Skeletal muscle tissue (tissue), 4 donors: ENCODE data around the gene GYPC. TPM values are rescaled to one million over a fixed set of nuclear protein-coding genes. Genes with fewer than 3 reads are reported as not detected.

Source experiments
- H3K27ac ChIP-seq: one replicate; pipeline ENCODE4 v1.7.0; 2013; ENCODE audit warnings: mild to moderate bottlenecking, low read depth, low read length, inconsistent platforms
- H3K27me3 ChIP-seq, 3 donors: one replicate each; pipeline ENCODE4 v1.7.0; 2013; ENCODE audit warnings: low read length in 3 of 3; ENCODE audit not compliant: control insufficient read depth in 3 of 3, insufficient read depth in 3 of 3
- H3K36me3 ChIP-seq, 3 donors: one replicate each; pipeline ENCODE4 v1.7.0; 2013; ENCODE audit warnings: low read length in 3 of 3; ENCODE audit not compliant: control insufficient read depth in 3 of 3, insufficient read depth in 3 of 3
- H3K4me1 ChIP-seq, 3 donors: one replicate each; pipeline ENCODE4 v1.7.0; 2013; ENCODE audit warnings: low read length in 3 of 3, mild to moderate bottlenecking in 3 of 3; ENCODE audit not compliant: control insufficient read depth in 3 of 3, insufficient read depth in 3 of 3
- H3K4me3 ChIP-seq, 3 donors: one replicate each; pipeline ENCODE4 v1.7.0; 2013; ENCODE audit warnings: low read length in 3 of 3
- H3K9ac ChIP-seq, 3 donors: one replicate each; pipeline ENCODE4 v1.7.0; 2013; ENCODE audit warnings: low read length in 3 of 3, mild to moderate bottlenecking in 3 of 3, moderate library complexity in 2 of 3, low read depth in 1 of 3
- H3K9me3 ChIP-seq, 3 donors: one replicate each; pipeline ENCODE4 v1.7.0; 2013; ENCODE audit warnings: low read length in 3 of 3; ENCODE audit not compliant: control insufficient read depth in 3 of 3
- total RNA-seq: library from RNA; depleted of rRNA; stranded (reverse); fragments of >200 nt; gene quantifications from one replicate; pipeline ENCODE4 v1.2.3, GENCODE V29; 2014
- donor health status: Osteomylitis.

The GYPC gene
- total RNA-seq, 1 donor from 2014 or later = 238 TPM

DNA sequence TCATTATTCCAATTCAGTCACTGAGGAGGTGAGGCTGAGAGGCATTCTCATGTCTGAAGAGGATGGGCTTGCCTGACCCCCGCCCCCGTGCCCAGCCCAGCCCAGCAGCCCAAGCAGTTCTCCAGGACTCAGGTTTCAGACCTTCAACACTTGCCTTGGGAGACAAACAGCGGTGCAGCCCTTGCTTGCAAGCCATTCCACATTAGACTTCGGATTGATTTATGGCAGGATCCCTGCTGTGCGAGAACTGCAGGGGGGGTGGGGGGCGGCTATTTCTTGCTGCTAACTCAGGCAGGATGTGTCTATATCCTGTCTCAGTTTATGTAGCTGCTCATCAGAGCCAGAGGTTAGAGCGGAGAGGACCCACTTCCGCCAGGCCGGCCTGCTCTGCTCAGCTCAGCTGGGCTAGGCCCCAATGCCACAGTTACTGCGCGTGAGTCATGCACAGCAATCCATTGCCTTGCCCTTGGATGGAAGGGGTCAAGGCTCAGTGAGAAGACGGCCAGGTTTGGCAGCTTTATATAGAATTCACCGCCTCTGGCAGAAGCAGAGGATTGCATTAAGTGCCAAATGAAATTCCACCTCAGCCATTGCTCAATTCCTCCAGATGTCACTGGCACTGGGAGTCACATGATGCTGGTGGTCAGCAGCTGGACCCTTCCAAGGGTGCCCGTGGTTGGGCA, 1.8 kb downstream of the GYPC start:
- Histone ChIP-seq H3K9ac (peak overlapping the region; percentile 93 to 98 (median 94)), H3K36me3 (peaks cover 0 to 6% (median 0%) of the 10 kb centered on the region in 3 donors), H3K27ac (peak overlapping the region; percentile 94), H3K27me3 (no peaks in the 10 kb centered on the region), H3K4me1 (peaks cover 66 to 67% (median 67%) of the 10 kb centered on the region in 3 donors), H3K4me3 (peak overlapping the region; percentile 69 to 82 (median 78)), H3K9me3 (no peaks in the 10 kb centered on the region)

DNA sequence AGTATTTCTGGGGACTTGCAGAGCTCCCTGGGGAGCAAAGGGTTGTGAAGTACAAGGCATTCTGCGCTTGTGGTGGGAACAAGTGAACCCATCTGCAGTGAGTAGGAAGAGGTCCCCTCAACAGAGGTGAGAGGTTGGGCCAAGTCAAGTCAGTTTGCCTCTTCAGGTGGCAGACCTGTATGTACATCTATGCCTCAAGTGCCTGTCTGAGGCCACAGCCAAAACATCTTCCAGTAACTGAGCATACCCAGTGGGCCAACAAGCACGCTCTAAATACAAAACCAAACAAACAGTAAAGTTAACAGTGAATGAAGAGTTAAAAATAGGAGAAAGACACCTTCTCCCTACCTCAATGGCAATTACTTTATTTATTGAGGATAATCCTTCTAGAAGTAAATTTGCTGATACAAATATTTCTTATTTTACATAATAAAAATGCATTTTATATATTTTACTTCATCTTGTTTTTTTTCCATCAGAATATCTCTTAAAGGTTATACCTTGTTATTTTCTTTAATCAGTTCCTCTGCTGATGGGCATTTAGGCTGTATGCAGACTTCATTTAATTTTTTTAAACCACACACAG, 2.5 kb downstream of the GYPC start:
- Histone ChIP-seq H3K9me3 (no peaks in the 10 kb centered on the region), H3K4me1 (peaks cover 71% of the 10 kb centered on the region in 3 donors), H3K4me3 (peak overlapping the region; percentile 69 to 82 (median 78)), H3K9ac (peak overlapping the region; percentile 40 to 98 (median 94)), H3K27me3 (no peaks in the 10 kb centered on the region), H3K27ac (peak overlapping the region; percentile 94), H3K36me3 (peaks cover 0 to 6% (median 0%) of the 10 kb centered on the region in 3 donors)

DNA sequence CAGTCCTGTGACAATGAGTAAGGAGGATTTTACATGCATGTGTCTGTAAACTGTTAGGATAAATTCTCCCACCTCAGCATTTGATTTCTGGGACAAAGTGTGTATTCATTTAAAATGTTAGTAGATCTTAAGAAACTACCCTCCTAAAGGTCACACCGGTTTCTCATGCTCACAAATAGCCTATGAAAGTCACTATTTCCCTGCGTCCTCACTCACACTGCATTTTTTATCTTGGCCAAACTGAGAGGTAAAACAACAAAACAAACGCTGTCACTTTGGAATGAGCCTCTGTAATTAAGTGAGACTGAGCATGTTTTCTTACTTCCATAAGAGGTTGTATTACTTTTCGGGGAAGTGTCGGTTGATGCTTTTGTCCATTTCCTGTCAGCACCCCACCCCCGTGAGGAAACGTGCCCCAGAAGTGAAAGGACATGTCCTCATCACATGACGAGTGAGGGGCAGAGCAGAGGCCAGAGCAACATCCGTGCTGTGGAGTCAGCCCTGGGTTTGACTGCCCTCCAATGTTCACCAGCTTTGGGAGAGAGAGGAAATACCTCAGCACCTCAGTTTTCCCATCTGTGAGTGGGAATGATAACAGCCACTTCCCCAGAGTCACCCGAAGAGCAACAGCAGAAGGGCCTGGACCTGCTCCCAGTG, 3.1 kb downstream of the GYPC start:
- peak overlapping the region in 2 of 3 donors; percentile 0 to 2 for H3K9ac ChIP-seq
- H3K27me3 ChIP-seq = no peaks in the 10 kb centered on the region
- H3K9me3 ChIP-seq = no peaks in the 10 kb centered on the region
- peak overlapping the region in 1 of 3 donors; percentile 10 for H3K4me3 ChIP-seq
- peaks cover 0 to 6% (median 0%) of the 10 kb centered on the region in 3 donors for H3K36me3 ChIP-seq
- peak overlapping the region; percentile 94 for H3K27ac ChIP-seq
- H3K4me1 ChIP-seq = peaks cover 77% of the 10 kb centered on the region in 3 donors

DNA sequence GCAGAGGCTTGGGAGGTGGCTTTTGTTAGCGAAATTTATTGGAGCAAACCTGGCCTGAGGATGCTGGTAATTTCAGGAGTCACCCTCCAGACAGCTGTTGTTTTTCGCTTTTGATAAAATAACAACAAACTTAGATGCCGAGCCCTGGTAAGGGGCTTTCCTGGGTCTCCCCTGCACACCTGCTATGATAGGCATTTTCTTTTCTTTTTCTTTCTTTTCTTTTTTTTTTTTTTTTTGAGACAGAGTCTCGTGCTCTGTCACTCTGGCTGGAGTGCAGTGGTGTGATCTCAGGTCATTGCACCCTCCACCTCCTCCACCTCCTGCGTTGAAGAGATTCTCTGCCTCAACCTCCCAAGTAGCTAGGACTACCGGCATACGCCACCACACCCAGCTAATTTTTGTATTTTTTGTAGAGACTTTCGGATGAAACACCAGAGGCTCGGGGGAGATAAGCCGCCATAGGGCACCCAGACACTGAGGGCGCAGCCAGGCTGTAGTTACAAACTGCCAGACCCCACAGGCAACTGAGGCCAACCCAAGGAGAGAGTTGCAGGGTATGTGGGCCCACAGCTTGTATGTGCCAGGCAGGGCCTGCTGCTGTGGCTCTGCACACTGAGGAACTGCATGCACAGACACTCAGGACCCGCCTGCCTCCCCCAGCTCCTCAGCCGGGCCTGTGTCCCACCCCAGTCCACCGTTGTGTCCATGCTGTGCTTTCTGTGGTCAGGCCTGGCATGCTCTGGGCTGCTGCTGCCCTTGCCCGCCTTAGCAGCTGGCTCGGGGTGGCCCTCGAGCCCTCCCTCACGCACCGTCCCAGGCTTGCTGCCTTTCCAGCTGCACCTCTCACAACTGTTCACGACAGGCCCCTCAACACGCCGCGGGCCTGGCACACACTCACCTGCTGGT, 3.9 kb downstream of the GYPC start:
- peak overlapping the region; percentile 94 for H3K27ac ChIP-seq
- H3K4me1 ChIP-seq = peaks cover 83 to 85% (median 84%) of the 10 kb centered on the region in 3 donors
- H3K27me3 ChIP-seq = no peaks in the 10 kb centered on the region
- H3K9me3 ChIP-seq = no peaks in the 10 kb centered on the region
- no peak overlapping the region for H3K4me3 ChIP-seq
- H3K36me3 ChIP-seq = peaks cover 0 to 6% (median 0%) of the 10 kb centered on the region in 3 donors
- peak overlapping the region in 2 of 3 donors; percentile 25 to 57 for H3K9ac ChIP-seq

DNA sequence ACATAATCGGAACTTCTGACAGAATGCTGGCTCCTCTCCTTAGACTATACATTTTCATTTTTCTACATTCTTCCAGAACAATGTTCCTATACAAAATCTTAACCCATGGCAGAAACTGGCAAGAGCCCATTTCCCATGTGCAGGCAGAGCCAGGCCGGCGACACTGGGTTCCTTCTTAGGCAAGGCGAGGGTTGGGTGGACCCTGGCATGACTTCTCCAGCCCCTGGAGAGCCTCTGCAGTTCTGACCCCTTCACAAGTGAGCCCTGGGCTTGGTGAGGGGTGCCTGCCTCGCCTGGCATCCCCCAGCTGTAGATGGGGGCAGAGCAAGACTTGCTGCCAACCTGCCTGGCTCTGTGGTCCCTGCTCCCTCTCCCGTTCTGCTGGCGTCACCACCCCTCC, 5.0 kb downstream of the GYPC start:
- H3K4me1 ChIP-seq = peaks cover 83 to 87% (median 86%) of the 10 kb centered on the region in 3 donors

DNA sequence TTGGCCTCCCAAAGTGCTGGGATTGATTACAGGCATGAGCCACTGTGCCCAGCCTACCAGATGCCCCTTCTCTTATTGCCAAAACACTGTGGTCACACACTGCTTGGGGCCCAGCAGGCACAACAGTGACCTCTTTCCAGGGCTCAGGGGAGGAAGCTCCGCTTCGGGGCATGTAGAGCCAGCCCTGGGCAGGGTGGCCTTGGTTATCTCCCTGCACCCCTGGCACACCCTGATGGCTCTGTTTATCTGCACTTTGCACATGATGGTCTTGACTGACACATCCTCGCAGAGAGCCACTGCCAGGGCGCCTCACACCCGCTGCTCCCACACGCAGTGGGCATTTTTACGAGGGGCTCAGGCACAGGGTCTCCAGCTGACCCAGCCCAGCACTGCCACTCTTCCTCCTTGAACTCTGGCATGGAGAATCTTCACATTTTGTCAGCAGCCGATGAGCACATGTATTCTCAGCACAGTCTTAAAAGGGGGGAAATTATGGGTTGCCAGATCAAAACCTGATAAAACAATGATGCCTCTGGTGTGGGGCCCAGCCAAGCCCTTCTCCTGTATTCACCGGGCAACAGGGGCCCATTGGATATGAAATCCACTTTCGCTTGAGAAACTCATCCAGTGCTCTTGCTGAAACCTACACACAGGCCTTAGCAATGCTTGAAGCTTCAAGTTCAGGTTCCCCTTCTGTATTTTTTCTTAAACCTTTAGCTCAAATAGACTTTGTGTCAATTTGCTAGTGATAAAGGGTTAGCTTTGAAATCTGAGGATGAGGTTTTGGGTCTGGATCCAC, 5.9 kb downstream of the GYPC start:
- Histone ChIP-seq H3K27me3 (no peaks in the 10 kb centered on the region), H3K9ac (no peak overlapping the region), H3K4me3 (no peak overlapping the region), H3K9me3 (no peaks in the 10 kb centered on the region), H3K27ac (no peak overlapping the region), H3K4me1 (peaks cover 87 to 95% (median 90%) of the 10 kb centered on the region in 3 donors), H3K36me3 (peaks cover 0 to 6% (median 0%) of the 10 kb centered on the region in 3 donors)

More for the DNA sequence above, 5.0 kb downstream of the GYPC start:
- Histone ChIP-seq H3K4me3 (no peak overlapping the region), H3K36me3 (peaks cover 0 to 6% (median 0%) of the 10 kb centered on the region in 3 donors), H3K27me3 (no peaks in the 10 kb centered on the region), H3K9me3 (no peaks in the 10 kb centered on the region), H3K27ac (no peak overlapping the region), H3K9ac (no peak overlapping the region)

DNA sequence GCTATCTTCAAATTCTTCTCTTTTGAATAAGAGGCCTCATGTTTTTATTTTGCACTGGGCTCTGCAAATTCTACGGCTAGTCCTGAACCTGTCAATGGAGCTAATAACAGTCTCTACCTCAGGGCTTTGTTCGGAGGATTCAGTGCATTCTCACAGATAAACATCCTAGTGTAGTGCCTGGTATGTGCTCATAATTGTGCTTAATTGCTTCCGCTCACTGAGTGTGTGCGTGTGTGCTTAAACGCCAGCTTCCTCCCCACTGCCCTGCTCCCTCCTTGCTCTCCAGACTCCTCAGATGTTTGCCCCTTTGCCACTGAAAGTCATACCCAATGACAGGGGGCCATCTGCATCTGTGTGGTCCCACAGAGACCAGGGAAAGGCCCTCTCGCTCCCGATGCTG, 6.7 kb downstream of the GYPC start:
- H3K27me3 ChIP-seq = no peaks in the 10 kb centered on the region
- peaks cover 0 to 6% (median 0%) of the 10 kb centered on the region in 3 donors for H3K36me3 ChIP-seq
- no peak overlapping the region for H3K9ac ChIP-seq
- H3K4me3 ChIP-seq = no peak overlapping the region
- H3K9me3 ChIP-seq = no peaks in the 10 kb centered on the region
- H3K27ac ChIP-seq = no peak overlapping the region
- H3K4me1 ChIP-seq = peaks cover 80 to 90% (median 85%) of the 10 kb centered on the region in 3 donors

DNA sequence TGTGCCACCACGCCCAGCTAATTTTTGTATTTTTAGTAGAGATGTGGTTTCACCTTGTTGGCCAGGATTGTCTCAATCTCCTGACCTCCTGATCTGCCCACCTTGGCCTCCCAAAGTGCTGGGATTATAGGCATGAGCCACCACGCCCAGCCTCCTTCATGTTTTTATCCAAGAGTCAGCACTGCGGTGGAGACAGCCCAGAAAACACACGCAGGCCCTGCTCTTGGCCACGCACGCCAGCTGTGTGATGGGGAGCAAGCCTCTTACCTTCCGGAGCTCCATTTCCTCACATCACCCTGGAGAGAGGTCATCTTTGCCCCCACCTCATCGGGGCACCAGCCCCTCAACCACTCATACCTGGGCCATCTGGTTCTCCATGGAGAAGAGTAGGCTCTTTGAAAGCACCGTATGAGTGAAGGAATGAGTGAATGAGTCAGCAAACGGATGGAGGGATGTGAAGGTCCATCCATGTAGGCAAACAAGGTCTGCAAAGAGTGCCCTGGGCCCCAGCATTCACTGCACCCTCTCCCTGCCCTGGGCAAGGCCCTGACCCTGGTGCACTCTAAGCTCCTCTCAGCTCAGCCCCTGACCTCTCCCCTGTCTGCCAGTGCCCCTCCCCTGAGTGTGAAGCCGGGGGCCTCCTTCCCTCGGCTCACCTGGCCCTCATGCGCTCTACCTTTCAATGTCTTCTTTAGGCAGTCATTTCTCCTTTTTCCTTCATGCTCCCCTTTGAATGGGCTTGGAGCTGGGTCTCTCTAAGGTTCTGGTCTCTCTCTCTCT, 7.4 kb downstream of the GYPC start:
- Histone ChIP-seq H3K4me1 (peaks cover 73 to 86% (median 77%) of the 10 kb centered on the region in 3 donors), H3K9ac (peak overlapping the region in 1 of 3 donors; percentile 8), H3K9me3 (no peaks in the 10 kb centered on the region), H3K27me3 (no peaks in the 10 kb centered on the region), H3K27ac (peak overlapping the region; percentile 37), H3K36me3 (peaks cover 0 to 6% (median 0%) of the 10 kb centered on the region in 3 donors), H3K4me3 (peak overlapping the region in 1 of 3 donors; percentile 22)
